Tibial artery (tissue), 4 donors: Measurements from ENCODE around the gene PRM1.

Experiments
- DNase-seq, 2 donors: peaks; one replicate each; pipeline ENCODE4 v3.0.0-alpha.2; 2019
- H3K27ac ChIP-seq, 2 donors: fragments of 200-600 bp; sonication (generic) in 1 of 2; 1 replicate in 1 of 2; 2 replicates in 1 of 2; pipeline ENCODE4 v1.5.1; 2018 to 2019; ENCODE audit warnings: mild to moderate bottlenecking in 1 of 2
- H3K27me3 ChIP-seq, 2 donors: fragments of 200-600 bp; sonication (generic) in 1 of 2; one replicate each; pipeline versions ENCODE4 v1.5.1 to v1.6.0; 2016 to 2019
- H3K36me3 ChIP-seq, 3 donors: fragments of 200-600 bp; sonication (generic) in 2 of 3; one replicate each; pipeline ENCODE4 v1.5.1; 2016 to 2019; ENCODE audit warnings: mild to moderate bottlenecking in 2 of 3
- H3K4me1 ChIP-seq, 4 donors: fragments of 200-600 bp; sonication (generic) in 2 of 4; 1 replicate in 3 of 4; 2 replicates in 1 of 4; pipeline ENCODE4 v1.5.1; 2016 to 2019
- H3K4me3 ChIP-seq, 2 donors: fragments of 200-600 bp; sonication (generic) in 1 of 2; 1 replicate in 1 of 2; 2 replicates in 1 of 2; pipeline ENCODE4 v1.5.1; 2018 to 2019; ENCODE audit warnings: mild to moderate bottlenecking in 2 of 2
- H3K9me3 ChIP-seq, 3 donors: fragments of 200-600 bp; sonication (generic) in 1 of 3; one replicate each; pipeline ENCODE4 v1.5.1; 2016 to 2019
- CTCF ChIP-seq, 2 experiments: fragments of 200-600 bp in 1 of 2; fragments of 450-650 bp in 1 of 2; IDR thresholded peaks; one replicate each; pipeline ENCODE4 v1.5.1; 2017 to 2019; ENCODE audit warnings: antibody characterized with exemption in 2 of 2, mild to moderate bottlenecking in 1 of 2, moderate library complexity in 1 of 2
- intact Hi-C: fragments of 100-400 bp; cut with DNase I; formaldehyde crosslinking; loops from one replicate; pipeline ENCODE4 v1.15.0; 2023; ENCODE audit warnings: low total_unique reads

The PRM1 gene

GRCh38 chr16:11231367-11231970 lies 49.7 kb downstream of the PRM1 start:
- no peak overlapping the region for H3K27ac ChIP-seq
- H3K4me3 ChIP-seq: no peak overlapping the region
- intact Hi-C loops: no loop called here
- no peaks in the 10 kb centered on the region for H3K36me3 ChIP-seq
- no peak for DNase-seq
- H3K27me3 ChIP-seq: peaks cover 0 to 3% of the 10 kb centered on the region in 2 donors
- H3K9me3 ChIP-seq: no peaks in the 10 kb centered on the region
- TF ChIP-seq CTCF (IDR thresholded peaks at IDR 0.05): no peak
- peaks cover 0 to 9% (median 0%) of the 10 kb centered on the region in 4 donors for H3K4me1 ChIP-seq
